ENCODE measurements around the gene LMAN1L. TPM values are rescaled to one million over a fixed set of nuclear protein-coding genes. Genes with fewer than 3 reads are reported as not detected.
A peak's percentile ranks its signal among the peaks of the same experiment; 100 is the strongest.

The LMAN1L gene
- total RNA-seq, 1 experiment from 2014 or later = not detected

- TF ChIP-seq ATF6 (CRISPR knock-in tag; IDR thresholded peaks at IDR 0.05) = no peak
- no peak for TF ChIP-seq JAZF1 (CRISPR knock-in tag; IDR thresholded peaks at IDR 0.05)
- no peak for TF ChIP-seq ZMAT4 (CRISPR knock-in tag; IDR thresholded peaks at IDR 0.05)
- peak; percentile 78 for TF ChIP-seq USF1 (CRISPR knock-in tag; IDR thresholded peaks at IDR 0.05)
- no peak for TF ChIP-seq ERG (CRISPR knock-in tag; IDR thresholded peaks at IDR 0.05)
- TF ChIP-seq PRDM15 (CRISPR knock-in tag; IDR thresholded peaks at IDR 0.05) = 0 out of 2 replicates have a peak, but pooled peaks have one; percentile 8
- no peak for TF ChIP-seq AR (CRISPR knock-in tag; IDR thresholded peaks at IDR 0.05)
- TF ChIP-seq, protein P1, sequence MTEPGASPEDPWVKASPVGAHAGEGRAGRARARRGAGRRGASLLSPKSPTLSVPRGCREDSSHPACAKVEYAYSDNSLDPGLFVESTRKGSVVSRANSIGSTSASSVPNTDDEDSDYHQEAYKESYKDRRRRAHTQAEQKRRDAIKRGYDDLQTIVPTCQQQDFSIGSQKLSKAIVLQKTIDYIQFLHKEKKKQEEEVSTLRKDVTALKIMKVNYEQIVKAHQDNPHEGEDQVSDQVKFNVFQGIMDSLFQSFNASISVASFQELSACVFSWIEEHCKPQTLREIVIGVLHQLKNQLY (CRISPR knock-in tag; IDR thresholded peaks at IDR 0.05) = no peak
- no peak for TF ChIP-seq NFATC4 (CRISPR knock-in tag; IDR thresholded peaks at IDR 0.05)
- no peak for TF ChIP-seq FOXK1 (CRISPR knock-in tag; IDR thresholded peaks at IDR 0.05)
- no peak for TF ChIP-seq ESRRA (CRISPR knock-in tag; IDR thresholded peaks at IDR 0.05; ENCODE audit: borderline replicate concordance)
- TF ChIP-seq E2F5 (CRISPR knock-in tag; IDR thresholded peaks at IDR 0.05) = no peak; the same call in 1 of the 2 replicates
- no peak for TF ChIP-seq IRF2 (CRISPR knock-in tag; IDR thresholded peaks at IDR 0.05; ENCODE audit: borderline replicate concordance, low read depth)
- TF ChIP-seq CREB1 (CRISPR knock-in tag; IDR thresholded peaks at IDR 0.05) = 0 out of 2 replicates have a peak, but pooled peaks have one; percentile 62
Measured at GRCh38 chr15:74826364-74826819, 13.8 kb downstream of the LMAN1L start, which contains the start of gene CPLX3 (continued).
